NCI-H1092 treated with DMSO at 0.1 percent for 48 hours (cell line): ENCODE data around the gene RD3L.

Experiments
- DNase-seq: peaks from one replicate; lab custom pipeline; 2025; lab: John Stamatoyannopoulos, UW

Gene RD3L

GRCh38 chr14:103894034-103894722, 48.2 kb downstream of the RD3L start:
- no peak for DNase-seq

- DNase-seq, result no peak
These were observed 50.1 kb downstream of the RD3L start for GRCh38 chr14:103892247-103892646.

- DNase-seq, result no peak
These were observed 50.6 kb downstream of the RD3L start for GRCh38 chr14:103891667-103892215.

- no peak for DNase-seq
These were observed 51.3 kb downstream of the RD3L start for GRCh38 chr14:103890821-103891666.
